NCI-H1436 (cell line): Measurements from ENCODE around the gene NEU1.

Source experiments
- DNase-seq: peaks from one replicate; lab custom pipeline; 2025; lab: John Stamatoyannopoulos, UW

Gene NEU1

GRCh38 chr6:31896493-31896855, 33.9 kb upstream of the NEU1 start:
- no peak for DNase-seq

DNA sequence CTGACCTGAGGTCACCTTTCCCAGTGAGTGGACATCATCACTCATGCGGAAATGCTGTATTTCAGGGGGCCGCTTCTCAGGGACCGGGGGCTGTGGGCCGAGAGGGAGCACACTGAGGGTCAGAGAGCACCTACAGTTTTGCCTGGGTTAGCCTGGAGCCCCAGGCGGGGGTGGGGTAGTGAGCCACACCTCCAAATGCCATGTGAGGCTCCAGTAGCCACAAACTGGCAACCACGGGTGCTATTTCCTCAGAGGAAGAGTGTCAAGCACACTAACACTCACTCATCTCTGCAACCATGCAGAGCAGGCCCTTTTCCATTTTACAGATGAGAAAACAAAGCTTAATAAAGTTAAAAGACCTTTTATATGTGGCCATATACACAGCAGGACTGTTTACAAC, 30.2 kb upstream of the NEU1 start:
- DNase-seq: no peak

GRCh38 chr6:31889331-31889972, 26.8 kb upstream of the NEU1 start:
- no peak for DNase-seq

DNA sequence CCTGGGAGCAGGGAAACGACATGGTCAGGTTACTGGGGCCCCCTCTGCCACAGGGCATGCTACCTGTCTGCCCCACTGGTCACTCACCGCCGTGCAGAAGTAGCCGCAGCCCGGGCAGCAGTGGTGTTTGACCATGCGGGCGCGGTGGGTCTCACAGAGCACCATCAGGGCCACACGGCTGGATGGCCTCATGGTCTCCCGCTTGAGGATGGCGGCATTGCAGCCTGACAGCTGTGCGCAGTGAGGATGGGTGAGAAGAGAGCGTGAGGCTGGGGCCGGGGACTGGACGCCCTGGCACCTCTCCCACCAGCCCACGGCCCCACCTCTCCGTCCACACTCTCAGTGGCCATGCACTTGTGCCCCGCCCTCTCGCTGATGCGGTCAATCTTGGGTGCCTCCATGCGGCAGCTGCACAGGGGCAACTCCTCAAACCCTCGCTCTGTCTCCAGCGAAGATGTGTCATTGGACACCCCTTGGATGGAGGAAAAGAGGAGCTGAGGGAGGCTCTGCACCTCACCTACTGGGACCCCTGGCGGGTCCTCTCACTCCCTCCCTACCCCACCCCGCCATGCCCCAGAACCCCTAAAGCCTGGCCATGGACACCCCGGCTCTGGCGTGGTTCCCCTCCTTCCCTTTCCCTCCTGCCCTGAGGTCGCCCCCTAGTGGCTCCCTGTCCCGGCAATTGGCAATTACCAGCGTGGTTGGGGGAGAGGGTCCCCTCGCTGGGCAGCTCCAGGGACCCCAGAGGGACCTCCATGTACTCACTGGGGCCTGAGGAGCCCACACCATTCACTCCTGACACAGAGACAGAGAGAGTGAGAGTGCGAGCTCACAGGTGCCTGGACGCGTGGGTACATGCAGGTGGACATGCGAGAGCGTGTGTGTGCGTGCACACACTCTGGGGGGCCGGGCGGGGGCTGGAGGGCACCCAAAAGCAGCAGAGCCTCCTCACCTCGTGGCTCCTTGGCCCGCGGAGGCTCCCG, 25.9 kb upstream of the NEU1 start:
- DNase-seq: no peak

- no peak for DNase-seq
These were observed 24.8 kb upstream of the NEU1 start for GRCh38 chr6:31887173-31888007.

DNA sequence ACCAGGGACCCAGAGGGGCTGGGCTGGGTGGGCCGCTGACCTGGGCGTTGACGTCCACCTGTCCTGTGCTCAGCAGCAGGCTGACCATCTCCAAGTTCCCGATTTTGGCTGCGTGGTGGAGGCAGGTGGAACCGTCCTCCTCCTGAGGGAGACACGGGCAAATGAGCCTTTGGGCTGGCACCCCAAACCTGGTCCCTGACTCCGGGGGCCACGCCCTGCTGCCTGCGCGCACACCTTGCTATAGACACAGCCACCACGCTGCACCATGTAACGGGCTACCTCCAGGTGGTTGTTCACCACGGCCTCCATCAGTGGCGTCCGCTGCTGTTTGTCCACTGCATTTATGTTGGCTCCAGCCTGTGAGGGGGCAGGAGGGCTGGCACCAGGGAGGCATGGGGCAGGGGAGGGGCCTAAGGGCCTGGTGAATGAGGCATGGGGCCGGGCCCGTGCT, 23.9 kb upstream of the NEU1 start:
- DNase-seq: no peak

DNA sequence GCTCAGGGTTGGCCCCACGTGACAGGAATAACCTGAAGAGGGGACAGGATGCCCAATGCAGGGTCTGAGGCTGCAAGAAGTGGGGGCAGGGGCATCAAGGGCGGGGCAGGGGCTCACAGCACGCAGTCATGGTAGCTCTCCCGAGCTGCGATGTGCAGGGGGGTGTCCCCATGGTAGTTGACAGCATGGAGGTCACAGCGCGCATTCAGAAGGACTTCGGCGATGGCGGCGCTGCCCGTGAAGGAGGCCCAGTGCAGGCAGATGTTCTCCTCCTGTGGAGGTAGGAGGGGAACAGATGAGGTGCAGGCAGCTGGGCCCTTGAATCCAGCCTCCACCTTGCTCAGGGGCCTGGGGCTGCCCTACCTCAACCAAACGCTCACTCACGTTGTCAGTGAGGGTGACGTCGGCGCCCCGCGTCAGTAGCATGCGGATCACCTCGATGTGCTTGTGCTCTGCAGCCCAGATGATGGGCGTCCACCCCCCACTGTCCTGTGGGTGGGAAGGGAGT, 22.0 kb upstream of the NEU1 start:
- DNase-seq: no peak

GRCh38 chr6:31883676-31884075, 21.1 kb upstream of the NEU1 start:
- no peak for DNase-seq

GRCh38 chr6:31882344-31882743, 19.7 kb upstream of the NEU1 start:
- no peak for DNase-seq

GRCh38 chr6:31881136-31881859, 18.7 kb upstream of the NEU1 start:
- DNase-seq: no peak

DNA sequence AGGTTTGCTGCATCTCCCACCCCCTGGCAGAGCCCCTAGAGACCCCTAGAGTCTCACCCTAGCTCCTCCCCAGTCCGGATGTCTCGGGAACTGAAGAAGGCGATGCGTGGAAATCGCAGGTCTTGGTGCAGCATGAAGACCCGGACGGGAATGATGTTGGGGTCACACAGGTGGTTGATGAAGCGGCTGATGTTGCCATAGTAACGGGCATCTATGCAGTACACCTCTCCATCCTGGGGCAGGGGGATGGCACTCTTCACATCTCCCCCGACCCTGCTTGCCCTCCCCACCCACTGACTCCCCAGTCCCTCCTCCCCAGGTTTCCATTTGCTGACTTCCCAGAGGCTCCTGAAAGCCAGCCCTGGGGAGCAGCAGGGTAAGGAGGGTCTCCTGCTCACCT, 18.0 kb upstream of the NEU1 start:
- DNase-seq: no peak

DNA sequence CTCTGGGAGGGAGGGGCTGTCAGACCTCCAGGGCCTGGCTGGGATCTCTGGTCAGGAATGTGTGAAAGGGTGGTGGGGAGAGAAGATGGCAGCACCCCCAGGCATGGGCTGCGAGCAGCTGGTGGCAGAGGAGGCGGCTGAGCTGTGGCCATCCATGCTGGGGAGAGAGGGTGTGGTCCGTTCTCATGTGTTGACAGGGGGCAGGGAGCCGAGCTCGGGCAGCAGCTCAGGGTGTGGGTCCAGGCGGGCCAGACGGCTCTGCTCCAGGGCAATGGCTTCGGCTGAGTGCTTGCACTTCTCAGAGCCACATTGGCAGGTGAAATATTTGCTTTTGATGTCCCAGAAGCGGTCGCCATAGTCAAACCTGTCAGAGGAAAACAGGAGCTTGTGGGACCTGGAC, 17.3 kb upstream of the NEU1 start:
- DNase-seq: no peak

- no peak for DNase-seq
These were observed 16.5 kb upstream of the NEU1 start for GRCh38 chr6:31879143-31879542.

DNA sequence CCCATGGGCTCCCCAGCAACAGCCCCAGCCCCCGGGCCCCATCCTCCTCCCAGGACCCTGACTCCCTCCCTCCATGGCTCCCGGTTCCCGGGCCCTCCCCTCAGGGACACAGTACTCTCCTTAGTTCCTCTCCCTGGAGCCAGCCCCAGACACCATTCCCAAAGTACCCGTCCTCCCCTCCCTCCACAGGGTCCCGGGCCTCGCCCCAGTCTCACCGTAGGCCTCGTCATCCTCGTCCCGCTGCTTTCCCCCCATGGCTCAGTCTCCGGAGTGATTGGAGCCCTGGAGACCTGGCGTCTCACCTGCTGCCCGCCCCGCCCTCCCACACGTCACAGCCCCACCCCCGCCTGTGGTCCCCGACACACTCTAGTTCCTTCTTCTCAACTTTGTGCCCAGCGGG, 16.1 kb upstream of the NEU1 start, which contains the start of gene SLC44A4:
Gene SLC44A4, minus strand, starts transcription at position 272 of the 400 bp plus-strand sequence. Its CDS starts 17 bp downstream, at position 255.
- no peak for DNase-seq

GRCh38 chr6:31878222-31878621, 15.6 kb upstream of the NEU1 start:
- no peak for DNase-seq

DNA sequence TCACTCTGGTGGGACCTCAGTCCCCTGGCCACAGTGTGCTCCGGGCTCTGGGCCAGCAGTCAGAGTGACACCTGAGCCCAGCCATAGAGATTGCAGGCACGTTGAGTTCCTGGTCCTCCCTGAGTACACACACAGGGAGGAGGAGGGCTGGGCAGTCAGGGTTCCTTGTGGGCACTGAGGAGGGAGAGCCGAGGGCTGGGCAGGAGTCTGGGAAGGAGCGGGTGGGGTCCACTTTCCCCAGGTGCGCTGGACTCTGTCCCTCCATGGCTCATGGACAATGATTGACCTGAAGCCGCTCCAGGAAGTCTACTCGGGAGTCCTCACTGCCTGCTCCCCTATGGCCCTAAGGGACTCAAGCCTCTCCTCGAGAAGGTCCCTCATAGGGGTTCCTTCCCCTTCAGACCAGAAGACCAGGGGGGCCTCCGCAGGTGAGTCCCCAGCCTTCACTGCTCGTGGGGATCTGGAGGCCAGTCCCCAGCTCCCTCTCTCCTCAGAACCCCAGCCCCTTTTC, 15.1 kb upstream of the NEU1 start:
- DNase-seq: no peak

DNA sequence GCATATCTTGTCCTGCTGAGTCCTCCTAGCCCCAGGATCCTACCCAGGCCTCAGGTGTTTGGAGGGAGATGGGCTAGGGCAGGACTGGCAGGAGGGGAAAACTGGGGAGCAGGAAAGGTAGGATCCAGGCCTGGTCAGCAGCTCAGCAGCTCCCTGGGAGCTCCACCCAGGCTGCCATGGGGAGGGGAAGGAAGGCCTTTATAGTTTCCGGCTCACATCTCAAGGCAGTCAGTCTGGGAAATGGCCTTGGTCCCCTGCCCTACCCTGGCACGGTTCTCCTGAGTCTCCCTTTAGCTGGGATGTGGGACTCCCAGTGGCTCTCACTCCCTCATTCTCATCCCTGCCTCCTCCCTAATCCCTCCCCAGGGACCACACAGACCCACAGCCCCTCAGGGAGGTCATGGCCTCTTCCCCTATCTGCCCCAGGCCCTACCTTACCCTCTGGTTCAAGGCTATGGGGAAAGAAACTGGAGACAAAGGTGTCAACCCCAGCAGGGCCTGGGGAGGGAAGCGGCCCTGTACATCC, 14.6 kb upstream of the NEU1 start:
- no peak for DNase-seq

DNA sequence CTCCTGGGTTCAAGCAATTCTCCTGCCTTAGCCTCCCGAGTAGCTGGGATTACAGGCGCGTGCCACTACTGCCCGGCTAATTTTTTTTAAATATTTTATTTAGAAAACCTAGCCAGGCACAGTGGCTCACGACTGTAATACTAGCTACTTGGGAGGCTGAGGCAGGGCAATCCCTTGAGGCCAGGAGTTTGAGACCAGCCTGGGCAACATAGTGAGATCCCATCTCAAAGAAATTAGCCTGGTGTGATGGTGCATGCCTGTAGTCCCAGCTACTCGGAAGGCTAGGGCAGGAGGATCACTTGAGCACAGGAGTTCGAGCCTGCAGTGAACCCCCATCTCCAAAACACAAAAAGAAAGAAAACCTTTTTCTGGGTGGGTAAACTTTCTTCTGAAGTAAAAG, 13.7 kb upstream of the NEU1 start:
- DNase-seq: no peak

GRCh38 chr6:31875877-31876276, 13.3 kb upstream of the NEU1 start:
- no peak for DNase-seq

DNA sequence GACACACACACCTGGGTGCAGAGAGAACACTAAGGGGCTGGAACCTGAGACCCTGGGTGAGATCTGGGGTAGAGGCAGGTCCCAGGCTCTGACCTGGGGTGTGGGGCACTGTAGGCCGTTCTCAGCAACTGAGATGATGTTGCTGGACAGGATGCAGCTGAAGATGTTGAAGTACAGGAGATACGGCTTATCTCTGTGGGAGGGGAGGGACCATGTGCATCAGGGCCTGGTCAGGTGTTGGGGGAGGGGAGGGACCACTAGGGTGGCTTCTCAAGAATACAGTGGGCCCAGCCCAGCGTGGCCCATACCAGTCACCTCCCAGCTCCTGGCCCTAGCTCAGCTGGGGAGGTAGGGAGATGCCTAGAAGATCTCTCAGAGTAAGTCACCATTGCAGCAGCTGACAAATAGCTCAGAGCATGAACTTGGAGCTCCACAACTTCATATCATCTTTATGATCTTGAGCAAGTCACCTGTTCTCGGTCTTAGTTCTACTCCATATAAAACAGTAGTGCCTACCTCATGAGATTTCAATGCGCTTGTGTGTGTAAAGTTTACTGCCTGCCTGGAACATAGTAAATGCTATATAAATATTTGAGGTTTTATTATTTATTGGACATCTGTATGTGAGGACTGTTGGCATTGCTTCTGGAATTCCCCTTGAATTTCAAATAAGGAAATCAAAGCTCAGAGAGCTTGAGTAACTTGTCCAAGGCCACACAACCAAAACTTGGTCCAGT, 12.4 kb upstream of the NEU1 start:
- no peak for DNase-seq
